SU-DHL-6 (cell line): ENCODE results near the gene SHISA7.

ENCODE experiments used
- EZH2phosphoT487 ChIP-seq: fragments of 200-600 bp; sonication (generic), shearing (Covaris generic); conservative IDR thresholded peaks from 2 replicates; pipeline ENCODE4 v1.6.1; 2018; ENCODE audit warnings: mild to moderate bottlenecking, antibody characterized with exemption, low read length, moderate library complexity, mixed read lengths
- TF ChIP-seq, protein P1 (sequence below): fragments of 200-600 bp; sonication (generic); IDR thresholded peaks from one replicate; pipeline ENCODE4 v1.5.1; 2017; ENCODE audit warnings: antibody characterized with exemption, mild to moderate bottlenecking, low read length, moderate library complexity; ENCODE audit not compliant: insufficient read depth, poor library complexity, severe bottlenecking

DNA sequence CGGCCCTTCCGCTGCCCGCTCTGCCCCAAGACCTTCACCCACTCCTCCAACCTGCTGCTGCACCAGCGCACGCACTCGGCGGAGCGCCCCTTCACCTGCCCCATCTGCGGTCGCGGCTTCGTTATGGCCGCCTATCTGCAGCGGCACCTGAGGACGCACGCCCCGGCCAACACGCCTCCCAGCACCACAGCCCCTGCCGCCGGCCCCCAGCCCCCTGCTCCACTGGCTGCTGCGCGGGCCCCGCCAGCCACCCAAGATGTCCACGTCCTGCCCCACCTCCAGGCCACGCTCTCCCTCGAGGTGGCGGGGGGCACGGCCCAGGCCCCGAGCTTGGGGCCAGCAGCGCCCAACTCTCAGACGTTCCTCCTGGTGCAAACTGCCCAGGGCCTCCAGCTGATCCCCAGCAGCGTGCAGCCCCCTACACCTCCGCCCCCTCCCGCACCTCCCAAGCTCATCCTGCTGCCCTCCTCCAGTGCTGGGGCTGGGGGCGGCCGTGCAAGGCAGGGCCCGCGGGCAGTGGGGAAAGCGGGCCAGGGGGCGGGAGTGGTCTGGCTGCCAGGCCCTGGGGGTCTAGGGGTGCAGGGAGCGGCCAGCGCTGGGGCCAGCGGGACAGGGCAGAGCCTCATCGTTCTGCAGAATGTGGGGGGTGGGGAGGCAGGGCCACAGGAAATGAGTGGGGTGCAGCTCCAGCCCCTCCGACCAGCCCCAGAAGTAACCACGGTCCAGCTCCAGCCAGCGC is 40.0 kb upstream of the SHISA7 start:
- TF ChIP-seq, protein P1, sequence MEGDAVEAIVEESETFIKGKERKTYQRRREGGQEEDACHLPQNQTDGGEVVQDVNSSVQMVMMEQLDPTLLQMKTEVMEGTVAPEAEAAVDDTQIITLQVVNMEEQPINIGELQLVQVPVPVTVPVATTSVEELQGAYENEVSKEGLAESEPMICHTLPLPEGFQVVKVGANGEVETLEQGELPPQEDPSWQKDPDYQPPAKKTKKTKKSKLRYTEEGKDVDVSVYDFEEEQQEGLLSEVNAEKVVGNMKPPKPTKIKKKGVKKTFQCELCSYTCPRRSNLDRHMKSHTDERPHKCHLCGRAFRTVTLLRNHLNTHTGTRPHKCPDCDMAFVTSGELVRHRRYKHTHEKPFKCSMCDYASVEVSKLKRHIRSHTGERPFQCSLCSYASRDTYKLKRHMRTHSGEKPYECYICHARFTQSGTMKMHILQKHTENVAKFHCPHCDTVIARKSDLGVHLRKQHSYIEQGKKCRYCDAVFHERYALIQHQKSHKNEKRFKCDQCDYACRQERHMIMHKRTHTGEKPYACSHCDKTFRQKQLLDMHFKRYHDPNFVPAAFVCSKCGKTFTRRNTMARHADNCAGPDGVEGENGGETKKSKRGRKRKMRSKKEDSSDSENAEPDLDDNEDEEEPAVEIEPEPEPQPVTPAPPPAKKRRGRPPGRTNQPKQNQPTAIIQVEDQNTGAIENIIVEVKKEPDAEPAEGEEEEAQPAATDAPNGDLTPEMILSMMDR = no peak
- TF ChIP-seq EZH2phosphoT487 = no peak
